ENCODE measurements around the gene MYO16. TPM values are rescaled to one million over a fixed set of nuclear protein-coding genes. Genes with fewer than 3 reads are reported as not detected.

Gene MYO16
- total RNA-seq, 1 donor: not detected

GRCh38 chr13:109151255-109151654 lies 521.8 kb downstream of the MYO16 start:
- Histone ChIP-seq H2AFZ (ENCODE audit: low read length) (no peak overlapping the region), H3K79me2 (ENCODE audit: insufficient read depth, low read length) (no peaks in the 10 kb centered on the region), H4K20me1 (ENCODE audit: insufficient read depth, low read length) (no peaks in the 10 kb centered on the region), H3K27me3 (ENCODE audit: insufficient read depth, low read length) (no peaks in the 10 kb centered on the region), H3K9me3 (ENCODE audit: low read depth, low read length) (no peaks in the 10 kb centered on the region), H3K36me3 (ENCODE audit: insufficient read depth, low read length) (no peaks in the 10 kb centered on the region), H3K4me1 (ENCODE audit: insufficient read depth, low read length) (peaks cover 25% of the 10 kb centered on the region), H3K4me3 (ENCODE audit: insufficient read depth, low read length) (no peak overlapping the region), H3K27ac (ENCODE audit: low read depth, low read length) (no peak overlapping the region), H3K4me2 (ENCODE audit: insufficient read depth, low read length) (no peak overlapping the region)
- TF ChIP-seq, protein P1, sequence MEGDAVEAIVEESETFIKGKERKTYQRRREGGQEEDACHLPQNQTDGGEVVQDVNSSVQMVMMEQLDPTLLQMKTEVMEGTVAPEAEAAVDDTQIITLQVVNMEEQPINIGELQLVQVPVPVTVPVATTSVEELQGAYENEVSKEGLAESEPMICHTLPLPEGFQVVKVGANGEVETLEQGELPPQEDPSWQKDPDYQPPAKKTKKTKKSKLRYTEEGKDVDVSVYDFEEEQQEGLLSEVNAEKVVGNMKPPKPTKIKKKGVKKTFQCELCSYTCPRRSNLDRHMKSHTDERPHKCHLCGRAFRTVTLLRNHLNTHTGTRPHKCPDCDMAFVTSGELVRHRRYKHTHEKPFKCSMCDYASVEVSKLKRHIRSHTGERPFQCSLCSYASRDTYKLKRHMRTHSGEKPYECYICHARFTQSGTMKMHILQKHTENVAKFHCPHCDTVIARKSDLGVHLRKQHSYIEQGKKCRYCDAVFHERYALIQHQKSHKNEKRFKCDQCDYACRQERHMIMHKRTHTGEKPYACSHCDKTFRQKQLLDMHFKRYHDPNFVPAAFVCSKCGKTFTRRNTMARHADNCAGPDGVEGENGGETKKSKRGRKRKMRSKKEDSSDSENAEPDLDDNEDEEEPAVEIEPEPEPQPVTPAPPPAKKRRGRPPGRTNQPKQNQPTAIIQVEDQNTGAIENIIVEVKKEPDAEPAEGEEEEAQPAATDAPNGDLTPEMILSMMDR (IDR thresholded peaks at IDR 0.05; ENCODE audit: extremely low read depth, low read depth, low read length): no peak
- DNase-seq (ENCODE audit: insufficient read length, low spot score, missing footprints): no peak

DNA sequence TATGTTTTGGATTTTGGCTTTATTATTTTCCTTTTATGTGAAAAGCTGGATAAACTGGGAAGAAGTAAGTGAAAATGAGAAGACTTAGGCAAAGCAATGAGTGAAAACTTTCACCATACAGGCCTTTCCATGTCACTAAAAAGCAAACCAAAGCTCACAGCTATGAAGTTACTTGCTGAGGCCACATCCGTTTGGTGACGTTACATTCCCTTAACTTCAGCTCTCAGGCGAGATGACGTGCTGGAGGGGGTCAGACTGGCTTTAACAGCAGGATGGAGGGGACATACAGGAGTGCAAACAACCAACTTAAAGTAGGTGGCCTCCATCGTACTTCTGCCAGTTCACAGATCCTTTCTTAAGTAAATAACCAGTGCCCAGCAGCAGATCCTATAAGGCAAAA lies 522.3 kb downstream of the MYO16 start:
- Histone ChIP-seq H2AFZ (ENCODE audit: low read length) (no peak overlapping the region), H3K36me3 (ENCODE audit: insufficient read depth, low read length) (no peaks in the 10 kb centered on the region), H3K4me1 (ENCODE audit: insufficient read depth, low read length) (peaks cover 29% of the 10 kb centered on the region), H3K79me2 (ENCODE audit: insufficient read depth, low read length) (no peaks in the 10 kb centered on the region), H3K27ac (ENCODE audit: low read depth, low read length) (no peak overlapping the region), H3K4me2 (ENCODE audit: insufficient read depth, low read length) (no peak overlapping the region), H3K4me3 (ENCODE audit: insufficient read depth, low read length) (no peak overlapping the region), H3K9me3 (ENCODE audit: low read depth, low read length) (no peaks in the 10 kb centered on the region), H3K27me3 (ENCODE audit: insufficient read depth, low read length) (no peaks in the 10 kb centered on the region), H4K20me1 (ENCODE audit: insufficient read depth, low read length) (no peaks in the 10 kb centered on the region)
- no peak for DNase-seq (ENCODE audit: insufficient read length, low spot score, missing footprints)
- TF ChIP-seq, protein P1 (IDR thresholded peaks at IDR 0.05; ENCODE audit: extremely low read depth, low read depth, low read length): no peak

- no peak for DNase-seq (ENCODE audit: insufficient read length, low spot score, missing footprints)
- Histone ChIP-seq H3K27ac (ENCODE audit: low read depth, low read length) (no peak overlapping the region), H4K20me1 (ENCODE audit: insufficient read depth, low read length) (no peaks in the 10 kb centered on the region), H3K4me3 (ENCODE audit: insufficient read depth, low read length) (no peak overlapping the region), H3K4me1 (ENCODE audit: insufficient read depth, low read length) (peaks cover 32% of the 10 kb centered on the region), H3K4me2 (ENCODE audit: insufficient read depth, low read length) (no peak overlapping the region), H3K36me3 (ENCODE audit: insufficient read depth, low read length) (no peaks in the 10 kb centered on the region), H3K9me3 (ENCODE audit: low read depth, low read length) (no peaks in the 10 kb centered on the region), H2AFZ (ENCODE audit: low read length) (no peak overlapping the region), H3K27me3 (ENCODE audit: insufficient read depth, low read length) (no peaks in the 10 kb centered on the region), H3K79me2 (ENCODE audit: insufficient read depth, low read length) (no peaks in the 10 kb centered on the region)
- TF ChIP-seq, protein P1 (IDR thresholded peaks at IDR 0.05; ENCODE audit: extremely low read depth, low read depth, low read length): no peak
These were observed 523.0 kb downstream of the MYO16 start for GRCh38 chr13:109152311-109152820.

- no peak for DNase-seq (ENCODE audit: insufficient read length, low spot score, missing footprints)
- Histone ChIP-seq H3K9me3 (ENCODE audit: low read depth, low read length) (no peaks in the 10 kb centered on the region), H3K4me1 (ENCODE audit: insufficient read depth, low read length) (peaks cover 28% of the 10 kb centered on the region), H3K27ac (ENCODE audit: low read depth, low read length) (no peak overlapping the region), H3K4me2 (ENCODE audit: insufficient read depth, low read length) (no peak overlapping the region), H3K36me3 (ENCODE audit: insufficient read depth, low read length) (no peaks in the 10 kb centered on the region), H3K4me3 (ENCODE audit: insufficient read depth, low read length) (no peak overlapping the region), H4K20me1 (ENCODE audit: insufficient read depth, low read length) (no peaks in the 10 kb centered on the region), H2AFZ (ENCODE audit: low read length) (peak overlapping the region; percentile 17), H3K79me2 (ENCODE audit: insufficient read depth, low read length) (no peaks in the 10 kb centered on the region), H3K27me3 (ENCODE audit: insufficient read depth, low read length) (no peaks in the 10 kb centered on the region)
- TF ChIP-seq, protein P1 (IDR thresholded peaks at IDR 0.05; ENCODE audit: extremely low read depth, low read depth, low read length): no peak
These were observed 523.5 kb downstream of the MYO16 start for GRCh38 chr13:109152941-109153340.

Measured in osteoblast (primary cell).